Mammary epithelial cell (primary cell): Measurements from ENCODE around the gene SLC5A10.

ENCODE experiments used
- EZH2 ChIP-seq: IDR thresholded peaks from 2 replicates; pipeline ENCODE4 v1.6.1; 2012; ENCODE audit warnings: low read length, inconsistent platforms, borderline replicate concordance
- TF ChIP-seq, protein P1 (sequence below), 2 donors: IDR thresholded peaks in 1 of 2; conservative IDR thresholded peaks in 1 of 2; 2 replicates each; pipeline ENCODE4 v1.5.1; 2011 to 2012; ENCODE audit warnings: inconsistent platforms in 2 of 2, low read length in 2 of 2, mild to moderate bottlenecking in 2 of 2, control low read depth in 1 of 2, low read depth in 1 of 2; ENCODE audit not compliant: insufficient read depth in 1 of 2; ENCODE audit errors: extremely low read depth in 1 of 2

DNA sequence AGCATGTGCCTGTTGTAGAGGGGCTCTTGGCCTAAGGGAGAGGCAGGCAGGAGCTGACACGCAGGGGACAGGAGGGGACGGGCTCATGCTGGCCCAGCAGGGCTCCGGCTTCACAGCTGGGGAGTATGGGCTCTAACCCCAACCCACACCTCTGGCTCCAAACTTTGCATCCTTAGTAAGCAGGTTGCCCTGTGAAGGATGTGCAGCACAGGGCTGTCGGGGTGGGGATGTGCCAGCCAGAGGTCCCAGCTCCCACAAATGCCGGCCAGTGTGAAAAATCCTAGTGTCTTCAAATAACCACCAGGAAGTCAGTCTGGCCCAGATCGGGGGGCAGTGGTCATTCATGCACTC lies 66.6 kb downstream of the SLC5A10 start:
- TF ChIP-seq, protein P1, sequence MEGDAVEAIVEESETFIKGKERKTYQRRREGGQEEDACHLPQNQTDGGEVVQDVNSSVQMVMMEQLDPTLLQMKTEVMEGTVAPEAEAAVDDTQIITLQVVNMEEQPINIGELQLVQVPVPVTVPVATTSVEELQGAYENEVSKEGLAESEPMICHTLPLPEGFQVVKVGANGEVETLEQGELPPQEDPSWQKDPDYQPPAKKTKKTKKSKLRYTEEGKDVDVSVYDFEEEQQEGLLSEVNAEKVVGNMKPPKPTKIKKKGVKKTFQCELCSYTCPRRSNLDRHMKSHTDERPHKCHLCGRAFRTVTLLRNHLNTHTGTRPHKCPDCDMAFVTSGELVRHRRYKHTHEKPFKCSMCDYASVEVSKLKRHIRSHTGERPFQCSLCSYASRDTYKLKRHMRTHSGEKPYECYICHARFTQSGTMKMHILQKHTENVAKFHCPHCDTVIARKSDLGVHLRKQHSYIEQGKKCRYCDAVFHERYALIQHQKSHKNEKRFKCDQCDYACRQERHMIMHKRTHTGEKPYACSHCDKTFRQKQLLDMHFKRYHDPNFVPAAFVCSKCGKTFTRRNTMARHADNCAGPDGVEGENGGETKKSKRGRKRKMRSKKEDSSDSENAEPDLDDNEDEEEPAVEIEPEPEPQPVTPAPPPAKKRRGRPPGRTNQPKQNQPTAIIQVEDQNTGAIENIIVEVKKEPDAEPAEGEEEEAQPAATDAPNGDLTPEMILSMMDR (conservative IDR thresholded peaks at IDR 0.05 in 1 of 2, IDR thresholded peaks at IDR 0.05 in 1 of 2; ENCODE audit: extremely low read depth in 1 of 2, insufficient read depth in 1 of 2, low read depth in 1 of 2, low read length in 2 of 2), result no peak
- TF ChIP-seq EZH2, result no peak
